Gastroesophageal sphincter (tissue), 3 donors: Measurements from ENCODE around the gene SPATA6L.

Experiments
- CTCF ChIP-seq, 4 experiments: fragments of 200-600 bp in 2 of 4; fragments of 450-650 bp in 2 of 4; sonication (generic) in 1 of 4; IDR thresholded peaks; one replicate each; pipeline ENCODE4 v1.5.1; 2017 to 2019; ENCODE audit warnings: antibody characterized with exemption in 4 of 4, mild to moderate bottlenecking in 2 of 4, moderate library complexity in 2 of 4
- EP300 ChIP-seq: sonication (generic); formaldehyde crosslinking; IDR thresholded peaks from one replicate; pipeline ENCODE4 v1.6.1; 2017; ENCODE audit warnings: antibody characterized with exemption, mild to moderate bottlenecking
- POLR2A ChIP-seq, 2 donors: fragments of 450-650 bp; IDR thresholded peaks; one replicate each; pipeline ENCODE4 v1.6.1; 2017; ENCODE audit warnings: antibody characterized with exemption in 2 of 2, mild to moderate bottlenecking in 2 of 2, moderate library complexity in 1 of 2
- POLR2AphosphoS5 ChIP-seq: sonication (generic); formaldehyde crosslinking; IDR thresholded peaks from one replicate; pipeline ENCODE4 v1.6.1; 2017; ENCODE audit warnings: antibody characterized with exemption

- peak; percentile 79 for TF ChIP-seq POLR2AphosphoS5
- no peak for TF ChIP-seq EP300
- TF ChIP-seq CTCF (IDR thresholded peaks at IDR 0.05) = peak; percentile 37 to 78 (median 60)
- peak; percentile 51 to 54 for TF ChIP-seq POLR2A (IDR thresholded peaks at IDR 0.05)
These were observed 3.9 kb downstream of the SPATA6L start, which contains the start of gene PLPP6 for GRCh38 chr9:4662108-4662988.
